Vagina (tissue), 2 donors: ENCODE results near the gene CCDC13. TPM values are rescaled to one million over a fixed set of nuclear protein-coding genes. Genes with fewer than 3 reads are reported as not detected.

Experiments
- DNase-seq, 2 donors: peaks; one replicate each; pipeline ENCODE4 v3.0.0-alpha.2; 2017; ENCODE audit errors: extremely low spot score in 2 of 2
- H3K27ac ChIP-seq: fragments of 200-600 bp; sonication (generic); one replicate; pipeline ENCODE4 v1.5.1; 2019
- H3K27me3 ChIP-seq: fragments of 200-600 bp; sonication (generic); one replicate; pipeline ENCODE4 v1.5.1; 2019
- H3K36me3 ChIP-seq, 2 donors: fragments of 200-600 bp; sonication (generic); one replicate each; pipeline ENCODE4 v1.5.1; 2017 to 2019
- H3K4me1 ChIP-seq: fragments of 200-600 bp; sonication (generic); one replicate; pipeline ENCODE4 v1.5.1; 2019
- H3K4me3 ChIP-seq, 2 donors: fragments of 200-600 bp; sonication (generic); 1 replicate in 1 of 2; 2 replicates in 1 of 2; pipeline ENCODE4 v1.5.1; 2016 to 2019
- H3K9me3 ChIP-seq: fragments of 200-600 bp; sonication (generic); one replicate; pipeline ENCODE4 v1.5.1; 2019
- CTCF ChIP-seq, 3 experiments: fragments of 450-650 bp in 2 of 3; fragments of 200-600 bp in 1 of 3; sonication (generic) in 1 of 3; IDR thresholded peaks; one replicate each; pipeline ENCODE4 v1.5.1; 2017 to 2019; ENCODE audit warnings: antibody characterized with exemption in 3 of 3, mild to moderate bottlenecking in 2 of 3, moderate library complexity in 2 of 3
- POLR2A ChIP-seq, 2 donors: fragments of 450-650 bp; IDR thresholded peaks; one replicate each; pipeline ENCODE4 v1.6.1; 2017; ENCODE audit warnings: antibody characterized with exemption in 2 of 2, mild to moderate bottlenecking in 2 of 2, moderate library complexity in 2 of 2
- POLR2AphosphoS5 ChIP-seq, 2 donors: sonication (generic); formaldehyde crosslinking; IDR thresholded peaks; one replicate each; pipeline ENCODE4 v1.9.0; 2017; ENCODE audit warnings: antibody characterized with exemption in 2 of 2, mild to moderate bottlenecking in 2 of 2, low read depth in 1 of 2; ENCODE audit not compliant: insufficient read depth in 1 of 2
- intact Hi-C: fragments of 100-400 bp; cut with DNase I; formaldehyde crosslinking; loops from one replicate; pipeline ENCODE4 v1.15.1; 2023
- total RNA-seq: library from RNA; depleted of rRNA; stranded (reverse); fragments of >200 nt; gene quantifications from one replicate; pipeline ENCODE4 v1.2.3, GENCODE V29; 2016

Gene CCDC13
- total RNA-seq, 1 donor from 2014 or later, result 1.2 TPM

GRCh38 chr3:42805141-42805821 is 32.2 kb upstream of the CCDC13 start:
- no peaks in the 10 kb centered on the region for H3K27me3 ChIP-seq
- peak overlapping the region; percentile 96 for H3K27ac ChIP-seq
- H3K36me3 ChIP-seq, result no peaks in the 10 kb centered on the region
- peaks cover 37% of the 10 kb centered on the region for H3K4me1 ChIP-seq
- no peak for TF ChIP-seq CTCF (IDR thresholded peaks at IDR 0.05)
- no peak for TF ChIP-seq POLR2A (IDR thresholded peaks at IDR 0.05)
- TF ChIP-seq POLR2AphosphoS5 (IDR thresholded peaks at IDR 0.05; ENCODE audit: insufficient read depth in 1 of 2, low read depth in 1 of 2), result no peak
- DNase-seq, result no peak
- H3K9me3 ChIP-seq, result no peaks in the 10 kb centered on the region
- peak overlapping the region; percentile 77 to 90 for H3K4me3 ChIP-seq
- intact Hi-C loops, result no loop called here

GRCh38 chr3:42804831-42805132 is 31.7 kb upstream of the CCDC13 start:
- intact Hi-C loops, result no loop called here
- no peak for TF ChIP-seq CTCF (IDR thresholded peaks at IDR 0.05)
- no peak for TF ChIP-seq POLR2A (IDR thresholded peaks at IDR 0.05)
- TF ChIP-seq POLR2AphosphoS5 (IDR thresholded peaks at IDR 0.05; ENCODE audit: insufficient read depth in 1 of 2, low read depth in 1 of 2), result no peak

GRCh38 chr3:42804106-42804830 is 31.2 kb upstream of the CCDC13 start, which contains the start of gene HIGD1A:
Gene HIGD1A (minus strand): TSS chr3:42804490. CDS start chr3:42794253, 10,237 bp downstream.
- Histone ChIP-seq H3K27me3 (no peaks in the 10 kb centered on the region), H3K4me1 (peaks cover 46% of the 10 kb centered on the region), H3K27ac (peak within 1 kb of the TSS; percentile 96), H3K4me3 (peak within 1 kb of the TSS; percentile 77 to 90), H3K36me3 (no peaks in the 10 kb centered on the region), H3K9me3 (no peaks in the 10 kb centered on the region)
- TF ChIP-seq POLR2A (IDR thresholded peaks at IDR 0.05) (peak; percentile 90 to 91), CTCF (IDR thresholded peaks at IDR 0.05) (no peak), POLR2AphosphoS5 (IDR thresholded peaks at IDR 0.05; ENCODE audit: insufficient read depth in 1 of 2, low read depth in 1 of 2) (peak; percentile 95 to 99)
- intact Hi-C loops, result no loop called here
- DNase-seq, result peak in 1 of 2 donors; percentile 98

More at GRCh38 chr3:42804831-42805132, 31.7 kb upstream of the CCDC13 start:
- Histone ChIP-seq H3K4me3 (peak overlapping the region; percentile 77 to 90), H3K27ac (peak overlapping the region; percentile 96), H3K27me3 (no peaks in the 10 kb centered on the region), H3K9me3 (no peaks in the 10 kb centered on the region), H3K36me3 (no peaks in the 10 kb centered on the region), H3K4me1 (peaks cover 42% of the 10 kb centered on the region)
- DNase-seq, result no peak

GRCh38 chr3:42803414-42804105 is 30.5 kb upstream of the CCDC13 start:
- Histone ChIP-seq H3K4me1 (peaks cover 46% of the 10 kb centered on the region), H3K36me3 (no peaks in the 10 kb centered on the region), H3K27me3 (no peaks in the 10 kb centered on the region), H3K9me3 (no peaks in the 10 kb centered on the region), H3K27ac (peak overlapping the region; percentile 96), H3K4me3 (peak overlapping the region; percentile 77 to 90)
- TF ChIP-seq POLR2A (IDR thresholded peaks at IDR 0.05), result no peak
- no peak for TF ChIP-seq POLR2AphosphoS5 (IDR thresholded peaks at IDR 0.05; ENCODE audit: insufficient read depth in 1 of 2, low read depth in 1 of 2)
- TF ChIP-seq CTCF (IDR thresholded peaks at IDR 0.05), result no peak
- intact Hi-C loops, result no loop called here
- DNase-seq, result no peak
